Spleen (tissue), 11 donors: Measurements from ENCODE around the gene IGF2. TPM values are rescaled to one million over a fixed set of nuclear protein-coding genes. Genes with fewer than 3 reads are reported as not detected.
A peak's percentile ranks its signal among the peaks of the same experiment; 100 is the strongest.

Experiments
- DNase-seq: peaks from one replicate; pipeline ENCODE4 v3.0.0-alpha.2; 2020
- H3K27ac ChIP-seq, 8 donors: fragments of 200-600 bp; sonication (generic) in 7 of 8; 1 replicate in 4 of 8; 2 replicates in 4 of 8; pipeline versions ENCODE4 v1.5.0 to v1.8.0; 2016 to 2021; ENCODE audit warnings: inconsistent platforms in 4 of 8, mild to moderate bottlenecking in 4 of 8, moderate library complexity in 1 of 8
- H3K27me3 ChIP-seq, 7 donors: fragments of 200-600 bp; sonication (generic) in 6 of 7; replicated peaks in 1 of 7; 1 replicate in 4 of 7; 2 replicates in 3 of 7; pipeline versions ENCODE4 v1.5.0 to v1.8.0; 2016 to 2021; ENCODE audit warnings: inconsistent platforms in 3 of 7, mild to moderate bottlenecking in 1 of 7
- H3K36me3 ChIP-seq, 6 donors: fragments of 200-600 bp; sonication (generic) in 5 of 6; 1 replicate in 4 of 6; 2 replicates in 2 of 6; pipeline versions ENCODE4 v1.5.0 to v1.8.0; 2016 to 2021; ENCODE audit warnings: inconsistent platforms in 2 of 6
- H3K4me1 ChIP-seq, 6 donors: fragments of 200-600 bp; sonication (generic) in 5 of 6; 1 replicate in 3 of 6; 2 replicates in 3 of 6; pipeline versions ENCODE4 v1.5.0 to v1.8.0; 2016 to 2021; ENCODE audit warnings: inconsistent platforms in 3 of 6
- H3K4me3 ChIP-seq, 8 donors: fragments of 200-600 bp; sonication (generic) in 7 of 8; 1 replicate in 4 of 8; 2 replicates in 4 of 8; pipeline versions ENCODE4 v1.5.0 to v1.8.0; 2016 to 2021; ENCODE audit warnings: inconsistent platforms in 4 of 8, mild to moderate bottlenecking in 4 of 8, moderate library complexity in 2 of 8
- H3K9me3 ChIP-seq, 8 donors: fragments of 200-600 bp; sonication (generic) in 7 of 8; 1 replicate in 4 of 8; 2 replicates in 4 of 8; pipeline versions ENCODE4 v1.5.0 to v1.8.0; 2016 to 2021; ENCODE audit warnings: inconsistent platforms in 4 of 8
- POLR2A ChIP-seq, 3 donors: fragments of 450-650 bp; IDR thresholded peaks; one replicate each; pipeline ENCODE4 v1.5.1; 2017; ENCODE audit warnings: antibody characterized with exemption in 3 of 3, mild to moderate bottlenecking in 1 of 3
- POLR2AphosphoS5 ChIP-seq, 3 donors: sonication (generic); formaldehyde crosslinking; IDR thresholded peaks; one replicate each; pipeline ENCODE4 v1.5.1; 2017; ENCODE audit warnings: antibody characterized with exemption in 3 of 3
- WGBS, 5 donors: extraction: QIAGEN DNeasy Blood & Tissue Kit in 3 of 5; methylation state at CpG; one replicate each; pipeline versions ENCODE4 v1.1.5 to v1.1.7; 2013 to 2018; 5-methylcytosine and 5-hydroxymethylcytosine counted together
- intact Hi-C: fragments of 100-400 bp; cut with DNase I; formaldehyde crosslinking; loops from one replicate; pipeline ENCODE4 v1.15.0; 2023; ENCODE audit warnings: low total_unique reads
- polyA plus RNA-seq, 3 donors: library from polyadenylated mRNA; stranded (reverse); fragments of 200-250 nt; gene quantifications; one replicate each; pipeline ENCODE4 v1.2.1, GENCODE V29; 2013
- total RNA-seq, 7 donors: library from RNA; depleted of rRNA in 3 of 7; stranded (reverse); fragments of >200 nt in 3 of 7; fragmentation: NEBNext Ultra II Directional in 4 of 7; extraction: Animal tissue kit (Norgen Biotek cat#: 25700) in 4 of 7; gene quantifications; one replicate each; pipeline versions ENCODE4 v1.1.0 to v1.2.1, GENCODE V29; 2016 to 2021
- TF ChIP-seq, protein P1 (sequence below), 11 experiments: fragments of 200-600 bp in 7 of 11; fragments of 450-650 bp in 4 of 11; sonication (generic) in 4 of 11; IDR thresholded peaks in 8 of 11; conservative IDR thresholded peaks in 3 of 11; 1 replicate in 7 of 11; 2 replicates in 4 of 11; pipeline versions ENCODE4 v1.4.0 to v1.8.0; 2016 to 2021; ENCODE audit warnings: antibody characterized with exemption in 11 of 11, inconsistent platforms in 4 of 11, mild to moderate bottlenecking in 1 of 11
- donor health status: healthy with polysubstance abuse.
- donor health status: DM: no; HTN: no; CAD: no; lungs with moderate emphysema.
- donor health status: DM: no; HTN: no; CAD: no.
- donor health status: Bipolar disorder and iron deficiency.
- donor health status: healthy.
- donor health status: DM: no; HTN: no; CAD: no.
- donor health status: DM: yes; HTN: yes; CAD: no.

The IGF2 gene
- total and polyA plus RNA-seq, 10 donors: 0.74 to 66.6 (median 13.7) TPM

DNA sequence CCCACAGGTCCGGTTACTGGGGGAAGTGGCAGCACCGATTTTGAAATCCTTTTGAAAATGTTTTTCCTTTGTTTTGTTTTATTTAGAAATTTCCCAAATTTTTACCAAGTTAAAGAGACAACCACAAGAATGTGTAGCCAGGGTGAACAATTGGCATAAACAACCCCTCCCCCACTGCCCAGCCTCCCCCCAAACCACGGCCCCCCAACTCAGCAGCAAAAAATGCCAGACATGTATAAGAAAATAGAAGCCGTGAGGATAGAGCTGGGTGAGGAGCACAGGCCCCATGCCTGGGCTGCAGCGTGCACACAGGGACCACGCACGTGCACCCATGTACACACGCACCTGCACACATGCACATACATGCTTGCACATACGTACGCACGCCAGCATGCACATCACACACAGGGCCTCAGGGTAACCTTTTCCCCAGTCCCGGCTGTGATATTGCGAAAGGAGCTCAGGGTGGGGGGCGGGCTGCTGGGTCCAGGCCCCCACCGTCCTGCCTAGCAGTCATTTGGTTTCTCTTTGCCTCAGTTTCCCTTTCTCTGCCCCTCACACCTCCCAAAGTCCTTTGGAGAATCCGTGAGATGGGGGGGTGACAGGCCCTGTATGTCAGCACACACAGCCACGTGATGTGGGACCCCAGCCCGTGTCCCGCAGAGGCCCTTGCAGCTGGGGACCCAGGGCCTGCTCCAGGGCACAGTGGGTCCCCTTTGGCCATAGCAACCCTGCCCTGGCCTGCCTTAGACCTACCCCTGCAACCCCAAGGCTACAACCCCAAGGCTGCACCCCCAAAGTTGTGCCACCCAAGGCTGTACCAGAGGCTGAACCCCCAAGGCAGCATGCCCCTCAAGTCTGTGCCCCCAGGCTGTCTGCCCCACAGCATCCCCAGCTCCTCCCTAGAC is 42.9 kb downstream of the IGF2 start:
- peaks cover 3 to 54% (median 24%) of the 10 kb centered on the region in 6 donors for H3K4me1 ChIP-seq
- WGBS, 5 donors: 85 to 94% (median 91%) methylated on average over 13 to 19 of the region's 19 CpGs
- intact Hi-C loops: no loop called here
- DNase-seq: peak; percentile 59
- H3K4me3 ChIP-seq: no peak overlapping the region
- H3K36me3 ChIP-seq: no peaks in the 10 kb centered on the region
- TF ChIP-seq POLR2AphosphoS5 (IDR thresholded peaks at IDR 0.05) (no peak), POLR2A (IDR thresholded peaks at IDR 0.05) (no peak)
- TF ChIP-seq, protein P1, sequence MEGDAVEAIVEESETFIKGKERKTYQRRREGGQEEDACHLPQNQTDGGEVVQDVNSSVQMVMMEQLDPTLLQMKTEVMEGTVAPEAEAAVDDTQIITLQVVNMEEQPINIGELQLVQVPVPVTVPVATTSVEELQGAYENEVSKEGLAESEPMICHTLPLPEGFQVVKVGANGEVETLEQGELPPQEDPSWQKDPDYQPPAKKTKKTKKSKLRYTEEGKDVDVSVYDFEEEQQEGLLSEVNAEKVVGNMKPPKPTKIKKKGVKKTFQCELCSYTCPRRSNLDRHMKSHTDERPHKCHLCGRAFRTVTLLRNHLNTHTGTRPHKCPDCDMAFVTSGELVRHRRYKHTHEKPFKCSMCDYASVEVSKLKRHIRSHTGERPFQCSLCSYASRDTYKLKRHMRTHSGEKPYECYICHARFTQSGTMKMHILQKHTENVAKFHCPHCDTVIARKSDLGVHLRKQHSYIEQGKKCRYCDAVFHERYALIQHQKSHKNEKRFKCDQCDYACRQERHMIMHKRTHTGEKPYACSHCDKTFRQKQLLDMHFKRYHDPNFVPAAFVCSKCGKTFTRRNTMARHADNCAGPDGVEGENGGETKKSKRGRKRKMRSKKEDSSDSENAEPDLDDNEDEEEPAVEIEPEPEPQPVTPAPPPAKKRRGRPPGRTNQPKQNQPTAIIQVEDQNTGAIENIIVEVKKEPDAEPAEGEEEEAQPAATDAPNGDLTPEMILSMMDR (IDR thresholded peaks at IDR 0.05 in 8 of 11, conservative IDR thresholded peaks at IDR 0.05 in 3 of 11): no peak
- peaks cover 0 to 35% (median 0%) of the 10 kb centered on the region in 7 donors for H3K27me3 ChIP-seq
- peak overlapping the region in 6 of 8 donors; percentile 61 to 81 (median 74) for H3K27ac ChIP-seq
- no peaks in the 10 kb centered on the region for H3K9me3 ChIP-seq

GRCh38 chr11:2095542-2095941 is 43.6 kb downstream of the IGF2 start:
- TF ChIP-seq POLR2A (IDR thresholded peaks at IDR 0.05): no peak
- TF ChIP-seq, protein P1 (IDR thresholded peaks at IDR 0.05 in 8 of 11, conservative IDR thresholded peaks at IDR 0.05 in 3 of 11): no peak
- no peak for TF ChIP-seq POLR2AphosphoS5 (IDR thresholded peaks at IDR 0.05)
- Histone ChIP-seq H3K4me3 (no peak overlapping the region), H3K36me3 (no peaks in the 10 kb centered on the region), H3K27ac (no peak overlapping the region), H3K9me3 (no peaks in the 10 kb centered on the region), H3K4me1 (peaks cover 3 to 46% (median 21%) of the 10 kb centered on the region in 6 donors), H3K27me3 (peaks cover 0 to 38% (median 0%) of the 10 kb centered on the region in 7 donors)
- no peak for DNase-seq
- 87 to 97% (median 89%) methylated on average over 7 of the region's 7 CpGs for WGBS, 5 donors
- intact Hi-C loops: no loop called here

DNA sequence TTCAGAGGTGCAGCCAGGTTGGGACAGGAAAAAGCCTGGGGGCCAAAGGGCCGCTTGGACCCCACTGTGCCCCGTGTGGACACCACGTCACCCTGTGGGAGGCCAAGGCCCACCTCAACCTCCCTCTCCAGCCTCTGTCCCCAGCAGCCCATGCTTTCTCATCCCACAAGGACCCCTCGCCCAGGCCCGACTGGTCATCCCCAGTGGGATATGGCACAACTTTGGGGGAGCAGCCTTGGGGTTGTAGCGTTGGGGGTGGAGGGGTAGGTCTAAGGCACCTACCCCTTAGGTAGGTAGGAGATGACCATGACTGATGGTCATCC is 44.0 kb downstream of the IGF2 start:
- Histone ChIP-seq H3K4me3 (no peak overlapping the region), H3K4me1 (peaks cover 3 to 42% (median 18%) of the 10 kb centered on the region in 6 donors), H3K27ac (no peak overlapping the region), H3K9me3 (no peaks in the 10 kb centered on the region), H3K36me3 (no peaks in the 10 kb centered on the region), H3K27me3 (peaks cover 0 to 38% (median 0%) of the 10 kb centered on the region in 7 donors)
- 87 to 98% (median 94%) methylated on average over 6 of the region's 6 CpGs for WGBS, 5 donors
- intact Hi-C loops: no loop called here
- peak; percentile 45 for DNase-seq
- TF ChIP-seq POLR2A (IDR thresholded peaks at IDR 0.05): no peak
- TF ChIP-seq, protein P1 (IDR thresholded peaks at IDR 0.05 in 8 of 11, conservative IDR thresholded peaks at IDR 0.05 in 3 of 11): no peak
- TF ChIP-seq POLR2AphosphoS5 (IDR thresholded peaks at IDR 0.05): no peak
